Neural progenitor cell (in vitro differentiated cells): ENCODE results near the gene NAV1.

Source experiments
- CTCF ChIP-seq: fragments of 200-600 bp; sonication (generic); IDR thresholded peaks from 2 replicates; pipeline ENCODE4 v1.5.1; 2017; ENCODE audit warnings: antibody characterized with exemption, mild to moderate bottlenecking
- EZH2 ChIP-seq: fragments of 200-600 bp; sonication (generic); IDR thresholded peaks from 2 replicates; pipeline ENCODE4 v1.6.1; 2017; ENCODE audit warnings: antibody characterized with exemption, mild to moderate bottlenecking, moderate library complexity
- EZH2phosphoT487 ChIP-seq: fragments of 200-600 bp; sonication (generic); IDR thresholded peaks from 2 replicates; pipeline ENCODE4 v1.6.1; 2017; ENCODE audit warnings: antibody characterized with exemption

- TF ChIP-seq EZH2phosphoT487 = no peak
- no peak for TF ChIP-seq CTCF
- TF ChIP-seq EZH2 = no peak
Observed at GRCh38 chr1:201573030-201573429, 34.1 kb downstream of the NAV1 start.
